Activated CD8-positive, alpha-beta T cell treated with anti-CD3 and anti-CD28 coated beads for 36 hours (primary cell): ENCODE results near the gene CNPY1. TPM values are rescaled to one million over a fixed set of nuclear protein-coding genes. Genes with fewer than 3 reads are reported as not detected.

Source experiments
- ATAC-seq: fragments of 200-7000 bp; cut with Tn5 transposase; one replicate; pipeline ENCODE4 v1.10.0; 2021; ENCODE audit warnings: mild to moderate bottlenecking, moderate library complexity
- CTCF ChIA-PET: fragments of 350-600 bp; sonication (Branson Sonifier 250); formaldehyde crosslinking; loops from one replicate; lab custom pipeline; 2021; ENCODE audit warnings: antibody characterized with exemption; lab: Charles Lee
- POLR2A ChIA-PET: fragments of 350-600 bp; sonication (Branson Sonifier 250); formaldehyde crosslinking; loops from one replicate; lab custom pipeline; 2021; ENCODE audit warnings: antibody characterized with exemption; lab: Charles Lee
- DNase-seq: peaks from one replicate; pipeline ENCODE4 v3.0.0-alpha.2; 2020
- H3K27ac Mint-ChIP-seq: one replicate; pipeline ENCODE4 v1.8.0; 2021; ENCODE audit warnings: mild to moderate bottlenecking, mixed read lengths
- H3K27me3 Mint-ChIP-seq: one replicate; pipeline ENCODE4 v1.8.0; 2021; ENCODE audit warnings: mixed read lengths
- H3K36me3 Mint-ChIP-seq: one replicate; pipeline ENCODE4 v1.8.0; 2021; ENCODE audit warnings: low read depth, mixed read lengths
- H3K4me1 Mint-ChIP-seq: one replicate; pipeline ENCODE4 v1.8.0; 2021; ENCODE audit warnings: low read depth, mixed read lengths
- H3K4me3 Mint-ChIP-seq: one replicate; pipeline ENCODE4 v1.8.0; 2021; ENCODE audit warnings: mild to moderate bottlenecking, moderate library complexity, mixed read lengths
- H3K9me3 Mint-ChIP-seq: one replicate; pipeline ENCODE4 v1.8.0; 2021; ENCODE audit warnings: mixed read lengths
- CTCF ChIP-seq: fragments of 200-600 bp; IDR thresholded peaks from one replicate; pipeline ENCODE4 v1.8.0; 2022; ENCODE audit warnings: antibody characterized with exemption, mild to moderate bottlenecking
- intact Hi-C: fragments of 100-400 bp; cut with micrococcal nuclease; formaldehyde crosslinking; loops from one replicate; pipeline ENCODE4 v1.10.0; 2022
- total RNA-seq, 2 experiments: library from RNA; stranded (reverse); gene quantifications; one replicate each; pipeline ENCODE4 v1.2.3, GENCODE V29; 2021

CNPY1 gene
- total RNA-seq, 2 experiments from 2014 or later, result not detected

- Mint-ChIP-seq H3K4me1 (peaks cover 18% of the 10 kb centered on the region), H3K9me3 (no peaks in the 10 kb centered on the region), H3K36me3 (peaks cover 2% of the 10 kb centered on the region), H3K27ac (no peak overlapping the region), H3K27me3 (peaks cover 24% of the 10 kb centered on the region), H3K4me3 (no peak overlapping the region)
- no peak for TF ChIP-seq CTCF
- ChIA-PET POLR2A (interaction anchor here (1.6 kb wide), 1 partner anchor 18 kb away, joined by 3 read pairs; no protein-coding TSS in a partner anchor), CTCF (no interaction called here)
- DNase-seq (no peak), ATAC-seq (no peak)
- intact Hi-C loops, result no loop called here
Observed at GRCh38 chr7:155493744-155494538, 52.4 kb downstream of the CNPY1 start.

GRCh38 chr7:155491812-155492211, 54.5 kb downstream of the CNPY1 start:
- peaks cover 18% of the 10 kb centered on the region for H3K4me1 Mint-ChIP-seq
- no peaks in the 10 kb centered on the region for H3K9me3 Mint-ChIP-seq
- peaks cover 2% of the 10 kb centered on the region for H3K36me3 Mint-ChIP-seq
- ChIA-PET CTCF (interaction anchor here (1.0 kb wide), 1 partner anchor 565 kb away, joined by 4 read pairs; no protein-coding TSS in a partner anchor), POLR2A (no interaction called here)
- no peak overlapping the region for H3K4me3 Mint-ChIP-seq
- no peak overlapping the region for H3K27ac Mint-ChIP-seq
- peaks cover 20% of the 10 kb centered on the region for H3K27me3 Mint-ChIP-seq
- ATAC-seq, result no peak
- intact Hi-C loops, result no loop called here
- no peak for DNase-seq
- TF ChIP-seq CTCF, result no peak

GRCh38 chr7:155490697-155491628, 55.4 kb downstream of the CNPY1 start:
- peak; percentile 93 for ATAC-seq
- H3K4me3 Mint-ChIP-seq, result peak overlapping the region; percentile 71
- intact Hi-C loops, result no loop called here
- H3K27me3 Mint-ChIP-seq, result peaks cover 20% of the 10 kb centered on the region
- DNase-seq, result peak; percentile 69
- H3K36me3 Mint-ChIP-seq, result peaks cover 2% of the 10 kb centered on the region
- no peak for TF ChIP-seq CTCF
- no peaks in the 10 kb centered on the region for H3K9me3 Mint-ChIP-seq
- peaks cover 18% of the 10 kb centered on the region for H3K4me1 Mint-ChIP-seq
- peak overlapping the region; percentile 83 for H3K27ac Mint-ChIP-seq
- CTCF ChIA-PET, result interaction anchor here (1.0 kb wide), 1 partner anchor 564 kb away, joined by 4 read pairs; no protein-coding TSS in a partner anchor
- POLR2A ChIA-PET, result no interaction called here

GRCh38 chr7:155489862-155490696, 56.3 kb downstream of the CNPY1 start:
- Mint-ChIP-seq H3K4me1 (peaks cover 18% of the 10 kb centered on the region), H3K27me3 (peaks cover 22% of the 10 kb centered on the region), H3K4me3 (peak overlapping the region; percentile 71), H3K36me3 (peaks cover 2% of the 10 kb centered on the region), H3K9me3 (no peaks in the 10 kb centered on the region), H3K27ac (peak overlapping the region; percentile 34)
- CTCF ChIA-PET, result interaction anchor here (1.3 kb wide), 1 partner anchor 17 kb away, joined by 3 read pairs; no protein-coding TSS in a partner anchor
- intact Hi-C loops, result no loop called here
- ATAC-seq, result no peak
- POLR2A ChIA-PET, result no interaction called here
- no peak for DNase-seq
- no peak for TF ChIP-seq CTCF
